GM21576 (cell line): Measurements from ENCODE around the gene PDS5A.
"Not testable (repeated sequence)": the region's sequence is repeated elsewhere in the genome, so short reads cannot be mapped to it uniquely, and the experiment has no call there.

Experiments used
- ATAC-seq: cut with Tn5 transposase; IDR thresholded peaks from one replicate; pipeline ENCODE4 v1.9.1; 2021; ENCODE audit warnings: mild to moderate bottlenecking, moderate library complexity; ENCODE audit not compliant: unreplicated experiment

The PDS5A gene

GRCh38 chr4:39977489-39978377 lies at the start of gene PDS5A:
TSS of gene PDS5A (minus strand) at chr4:39977911. CDS start at chr4:39976577, 1,334 bp downstream.
- peak; percentile 69 for ATAC-seq

- not testable (repeated sequence) for ATAC-seq
Measured at GRCh38 chr4:40024049-40024448, 46.3 kb upstream of the PDS5A start.

- ATAC-seq = not testable (repeated sequence)
Measured at GRCh38 chr4:40021116-40021515, 43.4 kb upstream of the PDS5A start.

- no peak for ATAC-seq
Measured at GRCh38 chr4:40020221-40020620, 42.5 kb upstream of the PDS5A start.

GRCh38 chr4:40016007-40016406 lies 38.3 kb upstream of the PDS5A start:
- ATAC-seq = no peak

GRCh38 chr4:40003986-40004385 lies 26.3 kb upstream of the PDS5A start:
- ATAC-seq = no peak

GRCh38 chr4:40000711-40001110 lies 23.0 kb upstream of the PDS5A start:
- no peak for ATAC-seq

GRCh38 chr4:39998659-39999345 lies 21.1 kb upstream of the PDS5A start:
- ATAC-seq = no peak

- no peak for ATAC-seq
Measured at GRCh38 chr4:39996811-39997210, 19.1 kb upstream of the PDS5A start.

- ATAC-seq = no peak
Measured at GRCh38 chr4:39994406-39994805, 16.7 kb upstream of the PDS5A start.

- ATAC-seq = not testable (repeated sequence)
Measured at GRCh38 chr4:39989381-39989780, 11.7 kb upstream of the PDS5A start.

GRCh38 chr4:39987485-39987884 lies 9.8 kb upstream of the PDS5A start:
- ATAC-seq = no peak

GRCh38 chr4:39978904-39979303 lies 1.2 kb upstream of the PDS5A start:
- ATAC-seq = no peak

GRCh38 chr4:39978378-39978775 lies 666 bp upstream of the PDS5A start:
- ATAC-seq = no peak

GRCh38 chr4:39976945-39977488 lies 694 bp downstream of the PDS5A start:
- ATAC-seq = peak; percentile 20

- ATAC-seq = peak; percentile 33
Measured at GRCh38 chr4:39976141-39976944, 1.4 kb downstream of the PDS5A start.

GRCh38 chr4:39975488-39976089 lies 2.1 kb downstream of the PDS5A start:
- no peak for ATAC-seq

GRCh38 chr4:39973052-39973451 lies 4.7 kb downstream of the PDS5A start:
- ATAC-seq = not testable (repeated sequence)

GRCh38 chr4:39970671-39971640 lies 6.8 kb downstream of the PDS5A start:
- peak; percentile 62 for ATAC-seq
